Smooth muscle cell of the brain vasculature (primary cell): ENCODE measurements around the gene PPDPF.

ENCODE experiments used
- DNase-seq: peaks from one replicate; pipeline ENCODE4 v3.0.0-alpha.2; 2012; ENCODE audit warnings: low read depth, low spot score

PPDPF gene

DNA sequence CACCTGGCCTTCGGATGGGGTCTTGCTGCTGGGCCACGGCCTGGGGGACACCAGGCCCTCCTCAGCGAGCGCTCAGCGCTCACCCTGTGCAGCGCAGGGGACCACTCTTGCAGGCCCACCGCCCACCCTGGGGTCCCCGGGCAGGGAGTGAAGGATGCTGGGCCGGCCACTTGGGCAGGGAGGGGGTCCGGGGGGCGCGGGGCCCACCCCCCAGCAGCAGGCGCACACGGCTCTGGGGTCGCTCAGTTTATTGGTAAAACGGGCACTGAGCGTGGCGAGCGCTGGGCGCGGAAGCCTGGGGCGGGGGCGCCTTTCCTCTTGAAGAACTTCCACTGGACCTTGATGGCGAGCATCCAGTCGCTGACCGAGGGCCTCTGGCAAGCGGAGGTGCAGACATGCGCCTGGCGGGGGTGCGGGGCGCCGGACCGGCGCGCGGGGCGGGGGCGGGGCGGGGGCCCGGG lies 32.8 kb upstream of the PPDPF start:
- DNase-seq: no peak

DNA sequence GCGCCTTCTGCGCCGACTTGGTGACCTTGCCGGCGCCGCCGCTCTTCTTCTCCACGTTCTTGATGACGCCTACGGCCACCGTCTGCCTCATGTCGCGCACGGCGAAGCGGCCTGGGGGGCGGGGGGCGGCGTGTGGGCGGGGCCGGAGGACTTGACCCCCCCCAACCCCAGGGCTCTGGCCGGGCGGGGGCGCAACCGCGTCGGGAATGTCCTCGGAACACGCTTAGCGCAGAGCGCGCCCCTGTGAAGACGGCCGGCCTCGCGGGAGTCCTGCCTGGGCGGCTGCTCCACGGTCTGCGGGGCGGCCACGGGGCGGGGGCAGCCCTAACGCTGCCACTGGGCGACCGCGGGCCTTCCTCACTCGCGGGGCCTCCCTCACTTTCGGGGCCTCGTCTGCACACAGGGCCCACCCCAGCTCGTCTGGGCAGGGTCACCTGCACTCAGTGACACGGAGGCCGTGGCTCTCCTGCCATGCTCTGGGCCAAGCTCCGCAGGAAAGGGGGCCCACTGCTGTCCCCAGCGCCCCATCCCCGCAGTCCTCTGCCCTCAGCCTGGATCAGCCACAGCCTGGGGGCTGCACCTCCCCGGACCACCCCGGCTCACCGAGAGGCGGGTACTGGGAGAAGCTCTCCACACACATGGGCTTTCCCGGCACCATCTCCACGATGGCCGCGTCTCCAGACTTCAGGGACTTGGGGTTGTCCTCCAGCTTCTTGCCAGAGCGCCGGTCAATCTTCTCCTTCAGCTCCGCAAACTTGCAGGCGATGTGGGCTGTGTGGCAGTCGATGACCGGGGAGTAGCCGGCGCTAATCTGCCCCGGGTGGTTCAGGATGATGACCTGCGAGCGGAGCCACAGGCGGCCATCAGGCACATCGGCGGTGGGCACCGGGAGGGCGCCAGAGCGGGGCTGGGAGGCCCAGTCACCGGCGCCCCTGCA lies 32.0 kb upstream of the PPDPF start:
- no peak for DNase-seq

DNA sequence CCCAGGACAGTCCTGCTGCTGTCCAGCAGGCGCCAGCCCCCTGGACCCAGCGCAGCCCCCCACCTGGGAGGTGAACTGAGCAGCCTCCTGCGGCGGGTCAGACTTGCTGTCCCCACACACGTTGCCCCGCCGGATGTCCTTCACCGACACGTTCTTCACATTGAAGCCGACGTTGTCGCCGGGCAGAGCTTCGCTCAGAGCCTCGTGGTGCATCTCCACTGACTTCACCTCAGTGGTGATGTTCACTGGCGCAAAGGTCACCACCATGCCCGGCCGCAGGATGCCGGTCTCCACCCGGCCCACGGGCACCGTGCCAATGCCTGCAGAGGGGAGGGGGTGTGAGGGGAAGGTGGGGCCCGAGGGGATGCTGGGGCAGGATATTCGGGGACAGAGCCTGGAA lies 30.1 kb upstream of the PPDPF start:
- no peak for DNase-seq

DNA sequence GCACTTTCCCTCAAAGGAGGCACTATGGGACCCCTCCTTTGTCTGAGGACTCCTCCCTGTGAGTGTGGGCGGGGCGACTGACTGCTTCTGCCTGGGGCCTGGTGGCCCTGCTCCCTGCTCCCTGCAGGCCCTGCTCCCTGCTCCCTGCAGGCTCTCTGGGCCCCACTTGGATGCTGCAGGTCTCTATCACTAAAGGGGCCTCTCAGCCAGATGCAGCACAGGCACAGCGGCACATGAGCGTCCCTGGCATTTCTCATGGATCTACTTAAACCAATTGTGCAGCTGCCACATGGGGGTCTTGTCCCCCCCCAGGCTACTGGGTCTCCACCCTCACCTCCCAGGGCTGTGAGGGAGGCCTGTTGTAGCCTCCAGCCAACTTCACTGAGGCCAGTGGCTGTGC lies 29.5 kb upstream of the PPDPF start:
- no peak for DNase-seq

DNA sequence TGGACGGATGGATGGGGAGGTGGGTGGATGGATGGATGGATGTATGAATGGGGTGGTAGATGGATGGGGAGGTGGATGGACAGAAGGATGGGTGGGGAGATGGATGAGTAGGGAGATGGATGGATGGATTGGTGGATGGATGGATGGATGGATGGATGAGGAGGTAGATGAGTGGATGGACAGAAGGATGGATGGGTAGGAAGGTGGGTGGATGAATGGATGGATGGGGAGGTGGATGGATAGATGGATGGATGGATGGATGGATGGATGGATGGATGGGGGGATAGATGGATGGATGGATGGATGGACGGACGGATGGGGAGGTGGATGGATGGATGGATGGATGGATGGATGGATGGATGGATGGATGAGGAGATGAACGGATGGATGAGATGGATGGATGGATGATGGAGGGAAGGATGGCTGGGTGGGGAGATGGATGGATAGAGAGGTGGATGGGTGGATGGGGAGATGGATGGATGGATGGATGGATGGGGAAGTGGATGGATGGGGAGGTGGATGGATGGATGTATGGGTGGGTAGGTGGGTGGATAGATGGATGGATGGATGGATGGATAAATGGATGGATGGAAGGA lies 28.8 kb upstream of the PPDPF start:
- DNase-seq: no peak

DNA sequence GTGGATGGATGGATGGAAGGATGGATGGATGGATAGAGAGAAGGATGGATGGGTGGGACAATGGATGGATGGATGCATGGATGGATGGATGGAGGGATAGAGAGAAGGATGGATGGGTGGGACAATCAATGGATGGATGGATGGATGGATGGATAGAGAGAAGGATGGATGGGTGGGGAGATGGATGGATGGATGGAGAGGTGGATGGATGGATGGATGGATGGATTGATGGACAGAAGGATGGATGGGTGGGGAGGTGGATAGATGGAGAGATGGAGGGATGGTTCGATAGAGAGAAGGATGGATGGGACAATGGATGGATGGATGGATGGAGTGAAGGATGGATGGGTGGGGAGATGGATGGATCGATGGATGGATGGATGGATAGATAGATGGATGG lies 28.0 kb upstream of the PPDPF start:
- DNase-seq: no peak

DNA sequence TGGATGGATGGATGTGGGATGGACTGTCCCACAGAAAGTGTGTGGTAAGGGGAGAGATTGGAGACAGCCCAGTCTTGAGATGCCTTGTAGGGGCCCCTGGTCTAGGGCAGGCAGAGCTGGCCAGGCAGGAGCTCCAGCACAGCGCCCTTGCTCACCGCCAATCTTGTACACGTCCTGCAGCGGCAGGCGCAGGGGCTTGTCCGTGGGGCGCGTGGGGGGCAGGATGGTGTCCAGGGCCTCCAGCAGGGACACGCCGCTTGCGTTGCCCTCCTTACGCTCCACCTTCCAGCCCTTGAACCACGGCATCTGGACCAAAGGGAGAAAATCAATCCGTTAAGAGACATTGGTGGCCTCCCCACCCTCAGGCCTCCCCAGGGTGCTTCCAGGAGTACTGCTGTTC lies 27.6 kb upstream of the PPDPF start:
- no peak for DNase-seq

DNA sequence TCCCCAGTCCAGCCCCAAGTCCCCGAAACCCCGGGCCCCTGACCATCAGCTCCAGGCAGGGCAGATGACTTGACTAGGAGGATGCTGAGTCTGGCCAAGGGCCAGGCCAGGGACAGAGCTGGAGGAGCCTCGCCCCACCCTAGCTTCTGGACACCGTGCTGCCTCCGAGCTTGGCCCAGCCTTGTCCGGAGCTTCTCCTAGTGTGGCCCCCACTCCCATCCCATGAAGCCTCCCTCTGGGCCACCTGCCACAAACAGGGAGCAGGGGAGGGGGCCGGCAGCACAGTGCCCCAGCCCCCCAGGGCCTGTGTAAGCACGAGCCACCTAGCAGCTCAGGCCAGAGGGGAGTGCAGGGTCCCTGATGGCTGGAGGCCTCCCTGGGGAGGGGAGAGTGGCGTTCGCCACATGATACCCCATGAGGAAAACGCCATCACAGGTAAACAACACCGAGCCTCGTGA lies 27.0 kb upstream of the PPDPF start:
- DNase-seq: no peak

DNA sequence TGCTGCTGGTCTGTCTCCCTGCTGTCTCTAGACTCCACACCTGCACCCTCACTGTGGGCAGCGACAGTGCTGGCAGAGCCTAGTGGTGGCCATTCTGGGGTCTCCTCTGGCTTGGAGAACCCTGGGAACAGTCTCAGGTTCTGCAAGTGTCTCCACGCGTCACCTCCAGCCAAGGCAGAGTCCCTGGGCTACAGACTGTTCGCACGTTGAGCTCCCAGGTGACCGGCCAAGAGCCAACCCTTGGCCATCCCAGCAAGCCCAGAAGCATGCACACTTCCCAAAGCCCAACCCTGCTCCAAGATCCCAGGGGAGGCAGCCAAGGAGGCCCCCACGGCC lies 26.5 kb upstream of the PPDPF start:
- no peak for DNase-seq

DNA sequence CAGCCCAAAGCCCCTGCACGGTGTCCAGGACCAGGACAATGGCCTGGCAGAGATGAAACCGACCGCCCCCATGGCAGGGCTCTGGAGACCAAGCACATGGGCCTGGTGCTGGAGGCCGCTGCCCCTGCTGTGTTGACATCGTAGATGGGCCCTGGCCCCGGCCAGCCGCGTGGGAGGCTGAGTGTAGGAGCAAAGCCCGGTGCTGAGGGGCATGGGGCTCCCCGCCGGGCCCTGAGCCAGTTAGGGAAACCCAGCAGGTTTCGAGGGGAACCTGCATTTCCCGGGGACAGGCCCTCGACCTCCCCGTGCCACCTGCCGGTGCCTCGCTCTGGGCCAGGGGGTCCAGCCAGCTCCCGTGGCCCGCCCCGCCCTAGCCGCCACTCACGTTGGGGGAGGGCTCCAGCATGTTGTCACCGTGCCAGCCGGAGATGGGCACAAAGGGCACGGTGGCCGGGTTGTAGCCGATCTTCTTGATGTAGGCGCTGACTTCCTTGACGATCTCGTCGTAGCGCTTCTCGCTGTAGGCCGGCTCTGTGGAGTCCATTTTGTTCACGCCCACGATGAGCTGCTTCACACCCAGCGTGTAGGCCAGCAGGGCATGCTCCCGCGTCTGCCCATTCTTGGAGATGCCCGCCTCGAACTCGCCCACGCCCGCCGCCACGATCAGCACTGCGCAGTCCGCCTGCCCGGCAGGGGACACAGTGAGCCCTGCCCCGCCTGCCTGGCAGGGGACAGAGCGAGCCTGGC lies 26.0 kb upstream of the PPDPF start:
- no peak for DNase-seq

DNA sequence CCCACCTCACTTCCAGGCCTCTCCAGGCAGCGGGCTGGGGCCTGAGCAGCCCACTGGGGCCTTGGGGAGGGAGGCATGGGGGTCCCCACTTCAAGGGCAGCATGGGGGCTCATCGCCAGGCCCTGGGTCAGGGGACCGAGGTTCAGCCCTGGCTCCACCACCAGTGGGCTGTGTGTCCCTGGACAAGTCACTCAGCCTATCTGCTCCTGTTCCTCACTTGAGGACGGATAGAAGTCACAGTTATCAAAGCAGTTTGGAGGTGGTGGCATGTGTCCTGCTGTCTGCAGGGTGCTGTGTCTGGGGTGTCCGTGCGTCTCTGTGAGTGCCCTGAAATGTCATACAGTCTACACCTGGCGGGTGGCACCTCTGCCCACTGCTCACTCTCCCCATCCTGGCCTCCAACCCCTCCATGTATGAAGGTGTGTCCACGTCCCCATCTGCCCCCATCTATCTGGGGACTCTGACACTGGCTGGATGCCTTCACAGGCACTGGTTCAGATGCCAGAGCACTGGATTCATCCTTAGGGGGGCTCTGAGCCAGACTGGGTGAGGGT lies 25.3 kb upstream of the PPDPF start:
- no peak for DNase-seq

DNA sequence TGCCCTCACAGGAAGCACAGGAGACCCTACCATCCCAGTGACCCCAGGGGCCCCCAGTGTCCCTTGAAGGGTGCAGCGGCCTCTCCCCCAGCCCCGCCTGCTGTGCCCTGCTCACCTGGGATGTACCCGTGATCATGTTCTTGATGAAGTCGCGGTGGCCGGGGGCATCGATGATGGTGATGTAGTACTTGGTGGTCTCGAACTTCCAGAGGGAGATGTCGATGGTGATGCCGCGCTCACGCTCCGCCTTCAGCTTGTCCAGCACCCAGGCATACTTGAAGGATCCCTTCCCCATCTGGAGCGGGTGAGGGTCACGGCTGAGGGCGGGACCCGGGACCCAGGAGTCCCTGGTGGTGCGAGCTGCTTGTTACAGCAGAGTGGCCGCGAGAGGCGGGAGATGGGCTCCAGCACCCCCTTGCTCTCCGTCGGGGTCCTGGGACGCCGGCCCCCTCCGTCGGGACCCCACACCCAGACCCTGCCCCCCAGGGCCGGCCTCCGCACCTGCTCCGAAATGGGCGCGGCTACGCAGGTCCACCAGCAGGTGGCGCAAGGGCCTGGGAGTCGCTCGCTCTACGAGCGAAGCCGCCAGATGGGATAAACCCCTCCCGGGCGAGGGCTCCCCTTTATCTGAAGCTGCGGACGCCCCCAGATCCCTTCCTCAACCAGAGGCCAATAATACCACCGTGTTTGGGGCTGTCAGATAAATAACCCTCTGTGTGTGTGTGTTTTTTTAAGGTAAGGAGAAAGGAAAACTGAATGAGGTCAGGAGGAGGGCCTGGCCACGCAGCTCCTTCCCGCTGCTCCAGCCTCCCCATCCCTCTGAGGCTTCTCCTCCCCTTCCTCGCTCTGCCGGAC lies 24.6 kb upstream of the PPDPF start:
- DNase-seq: no peak

DNA sequence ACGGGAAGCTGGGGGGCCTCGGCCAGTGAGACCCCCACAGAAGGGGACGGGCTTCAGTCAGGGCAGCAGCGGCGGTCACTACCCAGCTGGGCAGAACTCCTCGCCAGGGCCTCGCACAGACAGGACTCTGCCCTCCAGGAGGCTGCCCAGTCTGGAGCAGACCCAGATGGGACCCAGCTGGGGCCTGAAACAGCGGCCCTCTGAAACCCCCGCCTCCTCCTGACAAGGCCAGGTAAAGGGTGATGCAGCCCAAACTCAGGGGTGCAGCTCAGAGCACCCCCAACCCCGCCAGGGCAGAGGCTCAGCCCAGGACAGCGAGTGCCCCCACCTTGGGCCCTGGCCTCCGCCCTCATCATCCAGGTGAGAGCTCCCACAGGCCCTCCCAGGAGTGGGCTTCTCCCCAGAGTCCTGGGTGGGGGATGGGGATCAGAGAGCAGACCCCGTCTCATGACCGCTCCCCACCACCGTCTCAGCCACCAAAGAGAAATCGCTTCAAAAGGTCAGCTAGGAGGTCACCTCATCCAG lies 23.9 kb upstream of the PPDPF start:
- DNase-seq: no peak

DNA sequence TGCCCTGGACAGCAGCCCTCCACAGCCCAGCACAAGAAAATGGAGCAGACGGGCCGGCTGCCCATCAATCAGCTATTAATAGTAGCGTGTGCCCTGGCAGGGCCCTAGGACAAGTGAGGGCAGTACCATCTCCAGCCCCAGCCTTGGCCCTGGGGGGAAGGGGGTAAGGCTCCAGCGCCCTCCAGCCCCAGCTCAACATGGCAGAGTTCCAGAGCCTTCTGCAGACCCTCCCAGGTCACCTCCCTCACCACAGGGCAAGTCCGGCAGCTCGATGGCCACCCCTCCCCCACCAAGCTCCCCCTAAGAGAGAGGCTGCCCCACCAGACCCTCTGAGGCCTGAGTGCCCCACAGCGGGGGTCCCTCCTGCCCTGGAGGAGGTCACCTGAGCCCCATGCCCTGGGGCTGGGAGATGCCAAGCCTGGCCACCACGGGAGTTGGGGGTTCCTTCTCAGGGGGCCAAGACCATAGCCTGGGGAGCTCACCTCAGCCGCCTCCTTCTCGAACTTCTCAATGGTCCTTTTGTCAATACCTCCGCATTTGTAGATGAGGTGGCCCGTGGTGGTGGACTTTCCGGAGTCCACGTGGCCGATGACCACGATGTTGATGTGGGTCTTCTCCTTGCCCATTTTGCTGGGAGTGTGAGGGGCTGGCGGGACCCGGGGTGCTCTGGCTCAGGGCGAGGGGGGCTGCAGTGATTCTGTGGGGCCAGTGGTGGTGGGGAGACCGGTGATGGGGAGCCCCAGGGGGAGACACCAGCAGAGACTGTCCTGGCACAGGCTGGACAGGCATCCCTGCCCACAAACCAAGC lies 23.2 kb upstream of the PPDPF start:
- DNase-seq: no peak

DNA sequence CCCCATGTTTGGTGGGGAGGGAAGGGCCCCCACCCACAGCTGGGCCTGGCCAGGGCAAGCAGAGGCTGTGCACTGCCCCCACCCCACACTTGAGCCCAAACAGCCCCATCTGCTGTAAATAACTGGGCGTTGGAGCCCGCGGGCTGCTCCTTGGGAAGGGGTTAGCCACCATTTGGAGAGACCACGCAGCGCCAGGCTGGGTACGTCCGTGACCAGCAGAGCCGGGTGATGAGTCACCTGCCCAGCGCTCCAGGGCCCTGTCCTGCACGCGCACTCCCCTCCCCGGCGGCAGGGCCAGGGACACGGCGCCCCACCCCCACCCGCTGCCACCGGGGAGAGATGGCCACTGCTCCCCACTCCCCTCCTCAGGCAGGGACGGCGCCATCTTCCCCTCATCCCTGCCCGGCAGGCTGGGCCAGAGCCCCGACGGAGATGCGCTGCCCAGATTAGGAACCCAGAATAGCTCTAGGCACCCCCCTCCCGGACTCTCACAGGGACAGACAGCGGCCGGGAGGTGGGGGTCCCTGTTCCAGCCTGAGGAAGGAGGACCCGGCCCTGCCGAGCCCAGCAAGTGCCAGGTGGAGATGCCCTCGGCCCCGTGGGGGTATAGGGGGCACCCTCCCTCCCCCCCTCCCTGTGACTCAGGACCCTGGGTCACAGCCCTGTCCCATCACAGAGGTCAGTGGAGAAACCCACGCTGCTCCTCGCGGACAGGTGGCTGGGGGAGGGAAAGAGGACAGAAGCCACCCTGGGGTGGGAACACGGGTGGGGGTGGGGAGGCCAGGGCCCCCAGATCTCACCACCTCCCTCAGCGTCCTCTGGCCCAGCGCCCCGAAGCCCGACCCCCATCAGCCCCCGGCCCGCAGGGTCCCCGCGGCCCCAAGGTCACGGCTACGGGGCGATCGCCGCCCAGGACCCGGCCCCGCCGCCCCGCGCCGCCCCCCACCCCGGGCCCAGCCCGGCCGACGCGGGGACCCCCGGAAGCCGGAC lies 22.3 kb upstream of the PPDPF start:
- DNase-seq: no peak

DNA sequence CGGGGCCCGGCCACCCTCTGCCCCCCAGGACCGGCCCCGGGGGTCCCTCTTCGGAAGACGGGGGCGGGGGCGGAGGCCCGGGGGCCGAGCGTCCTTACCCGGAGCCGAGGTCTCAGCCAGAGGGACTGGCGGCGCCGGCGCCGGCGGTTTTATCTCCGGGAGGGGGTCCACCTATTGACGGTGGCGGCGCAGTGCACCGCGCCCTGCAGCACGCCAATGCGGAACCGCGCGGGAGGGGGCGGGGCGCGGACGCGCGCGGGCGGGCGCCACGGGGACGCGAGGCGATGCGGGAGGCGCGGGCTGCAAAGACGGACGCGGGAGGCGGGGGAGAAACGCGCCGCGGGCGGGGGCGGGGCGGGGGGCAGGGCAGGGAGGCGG lies 21.6 kb upstream of the PPDPF start, which contains the start of gene EEF1A2:
Gene EEF1A2 (minus strand): TSS at position 124 of the 378 bp plus-strand sequence. CDS start 1,320 bp downstream, outside the sequence.
- no peak for DNase-seq

DNA sequence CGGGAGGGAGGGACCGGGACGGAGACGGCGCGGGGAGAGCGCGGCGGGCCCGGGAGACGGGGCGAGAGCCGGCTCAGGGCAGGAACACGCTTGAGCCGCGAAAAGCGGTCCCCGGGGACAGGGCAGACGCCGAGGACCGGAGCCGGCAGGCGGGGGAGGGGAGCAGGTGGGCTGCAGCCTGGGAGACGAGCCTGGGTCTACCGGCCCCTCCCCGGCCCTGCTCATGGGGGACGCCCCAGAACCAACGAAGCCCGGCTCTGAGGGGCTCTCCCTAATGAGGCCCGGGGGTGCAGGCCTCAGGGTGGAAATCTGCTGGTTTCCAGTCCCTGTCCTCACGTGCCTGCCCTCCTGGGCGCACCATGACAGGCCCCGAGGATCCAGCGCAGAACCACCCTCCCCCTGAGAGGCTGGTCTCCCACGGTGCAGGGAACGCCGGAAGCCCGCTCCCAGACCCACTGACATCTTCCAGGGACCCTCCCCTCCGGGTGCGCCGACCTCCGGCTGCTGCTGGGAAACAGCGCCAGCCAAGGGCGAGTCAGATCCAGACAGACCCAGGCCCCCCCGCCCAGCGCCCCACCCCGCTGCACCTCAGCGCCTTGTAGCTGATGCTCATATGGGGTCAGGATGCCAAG lies 21.1 kb upstream of the PPDPF start:
- DNase-seq: no peak

DNA sequence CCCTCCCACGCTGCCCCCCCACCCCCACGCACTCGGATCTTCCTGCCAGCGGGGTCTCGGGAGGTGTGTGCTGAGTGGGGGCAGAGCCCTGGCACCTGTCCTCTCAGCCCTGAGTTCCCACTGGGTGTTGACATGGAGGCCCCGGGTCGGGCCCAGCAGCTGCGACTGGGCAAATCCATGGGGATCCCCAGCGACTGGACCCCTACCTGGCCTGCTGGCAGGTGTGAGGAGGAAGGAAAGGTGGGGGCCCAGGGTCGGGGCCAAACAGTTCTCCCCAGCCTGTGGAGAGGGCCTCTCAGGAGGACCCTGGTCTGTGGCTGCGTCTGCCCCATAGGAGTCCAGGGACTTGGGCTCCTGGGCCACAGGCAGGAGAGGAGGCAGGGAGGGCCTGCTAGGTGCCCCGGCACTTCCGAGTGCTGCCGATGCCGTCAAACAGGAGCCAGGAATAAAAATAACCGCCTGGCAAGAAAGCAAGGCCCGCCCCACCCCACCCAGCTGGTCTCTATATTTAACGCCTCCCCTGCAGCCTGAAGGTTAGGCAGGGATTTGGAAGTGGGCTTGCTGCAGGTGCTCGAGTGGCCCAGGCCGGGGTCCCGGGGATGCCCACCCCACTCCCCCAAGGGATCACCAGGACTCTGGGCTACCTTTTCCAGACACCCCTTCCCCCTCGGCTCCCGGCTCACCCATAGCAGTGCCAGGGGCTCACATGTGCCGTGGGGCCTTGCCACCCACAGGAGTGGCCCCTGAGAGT lies 20.2 kb upstream of the PPDPF start:
- no peak for DNase-seq
